ENCODE measurements around the gene ASAP2. TPM values are rescaled to one million over a fixed set of nuclear protein-coding genes. Genes with fewer than 3 reads are reported as not detected.

The ASAP2 gene
- total RNA-seq, 6 donors from 2014 or later: 20.4 to 26.0 (median 23.4) TPM

DNA sequence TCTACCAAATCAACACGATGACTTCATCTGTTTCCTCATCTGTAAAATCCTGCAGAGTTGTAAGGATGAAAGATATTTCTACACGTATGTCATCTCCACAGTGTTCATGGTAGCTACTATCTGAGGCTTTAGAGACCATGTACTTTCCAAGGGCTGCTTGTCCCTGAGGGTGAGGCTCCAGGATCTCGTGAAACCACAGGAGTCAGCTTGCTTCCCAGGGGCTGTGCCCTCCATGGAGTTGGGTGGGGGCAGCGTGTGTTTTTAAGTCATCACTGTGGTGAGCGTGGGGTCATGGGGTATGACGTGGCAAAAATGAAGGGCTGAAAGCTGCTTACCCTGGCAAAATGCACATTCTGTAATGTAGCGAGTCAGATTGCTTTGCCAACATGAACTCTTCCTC lies 81.6 kb downstream of the ASAP2 start:
- H3K27ac ChIP-seq: no peak overlapping the region
- WGBS, 2 donors: 81 to 100% methylated on average over 6 to 7 of the region's 7 CpGs

DNA sequence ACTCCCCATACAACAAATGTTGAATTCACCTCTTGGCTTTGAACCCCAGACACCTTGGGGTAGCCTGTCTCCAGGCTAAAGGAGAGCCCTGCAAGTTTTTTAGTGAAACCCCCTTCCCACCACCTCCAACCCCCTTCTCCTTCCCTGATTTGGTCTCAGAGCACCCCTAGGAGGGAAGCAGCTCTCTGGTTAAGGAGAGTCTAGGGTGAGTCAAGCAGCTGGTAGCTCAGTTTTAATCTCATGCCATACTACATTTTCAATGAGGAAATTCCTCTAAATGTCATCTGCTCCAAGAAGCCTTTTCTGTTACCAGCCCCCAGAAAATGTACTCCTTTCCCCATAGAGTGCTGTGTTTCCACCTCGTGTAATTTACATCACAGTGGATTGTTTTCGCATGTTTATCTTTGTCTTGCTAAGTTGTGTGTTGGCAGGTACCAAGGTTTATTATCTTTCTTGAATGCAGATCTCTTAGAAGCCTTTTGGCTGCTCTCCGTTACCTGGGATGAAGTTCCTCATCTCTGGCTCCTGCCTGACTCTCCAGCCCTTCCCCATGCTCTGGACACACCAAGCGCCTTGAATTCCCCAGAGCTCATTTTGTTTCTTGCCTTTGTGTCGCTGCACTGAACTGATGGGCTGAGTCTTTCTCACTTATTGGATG lies 82.2 kb downstream of the ASAP2 start:
- no peaks in the 10 kb centered on the region for H3K36me3 ChIP-seq
- 84 to 90% methylated on average over 5 of the region's 5 CpGs for WGBS, 2 donors
- ATAC-seq (ENCODE audit: low FRiP score in 2 of 2): no peak
- no peak overlapping the region for H3K4me3 ChIP-seq
- H3K27me3 ChIP-seq: no peaks in the 10 kb centered on the region
- no peak for DNase-seq
- H3K27ac ChIP-seq: no peak overlapping the region
- H3K4me1 ChIP-seq: peaks cover 0 to 15% (median 2%) of the 10 kb centered on the region in 4 donors
- no peaks in the 10 kb centered on the region for H3K9me3 ChIP-seq
- TF ChIP-seq POLR2A (IDR thresholded peaks at IDR 0.05) (no peak), EP300 (IDR thresholded peaks at IDR 0.05) (no peak)
- TF ChIP-seq, protein P1, sequence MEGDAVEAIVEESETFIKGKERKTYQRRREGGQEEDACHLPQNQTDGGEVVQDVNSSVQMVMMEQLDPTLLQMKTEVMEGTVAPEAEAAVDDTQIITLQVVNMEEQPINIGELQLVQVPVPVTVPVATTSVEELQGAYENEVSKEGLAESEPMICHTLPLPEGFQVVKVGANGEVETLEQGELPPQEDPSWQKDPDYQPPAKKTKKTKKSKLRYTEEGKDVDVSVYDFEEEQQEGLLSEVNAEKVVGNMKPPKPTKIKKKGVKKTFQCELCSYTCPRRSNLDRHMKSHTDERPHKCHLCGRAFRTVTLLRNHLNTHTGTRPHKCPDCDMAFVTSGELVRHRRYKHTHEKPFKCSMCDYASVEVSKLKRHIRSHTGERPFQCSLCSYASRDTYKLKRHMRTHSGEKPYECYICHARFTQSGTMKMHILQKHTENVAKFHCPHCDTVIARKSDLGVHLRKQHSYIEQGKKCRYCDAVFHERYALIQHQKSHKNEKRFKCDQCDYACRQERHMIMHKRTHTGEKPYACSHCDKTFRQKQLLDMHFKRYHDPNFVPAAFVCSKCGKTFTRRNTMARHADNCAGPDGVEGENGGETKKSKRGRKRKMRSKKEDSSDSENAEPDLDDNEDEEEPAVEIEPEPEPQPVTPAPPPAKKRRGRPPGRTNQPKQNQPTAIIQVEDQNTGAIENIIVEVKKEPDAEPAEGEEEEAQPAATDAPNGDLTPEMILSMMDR (IDR thresholded peaks at IDR 0.05): no peak

More for the DNA sequence above, 81.6 kb downstream of the ASAP2 start:
- Histone ChIP-seq H3K4me3 (no peak overlapping the region), H3K4me1 (peaks cover 0 to 15% (median 2%) of the 10 kb centered on the region in 4 donors), H3K9me3 (no peaks in the 10 kb centered on the region), H3K36me3 (no peaks in the 10 kb centered on the region), H3K27me3 (no peaks in the 10 kb centered on the region)
- no peak for DNase-seq
- peak in 1 of 2 donors; percentile 54 for ATAC-seq (ENCODE audit: low FRiP score in 2 of 2)
- TF ChIP-seq POLR2A (IDR thresholded peaks at IDR 0.05): no peak
- TF ChIP-seq POLR2AphosphoS5 (IDR thresholded peaks at IDR 0.05): no peak
- no peak for TF ChIP-seq EP300 (IDR thresholded peaks at IDR 0.05)
- TF ChIP-seq, protein P1 (IDR thresholded peaks at IDR 0.05): no peak

DNA sequence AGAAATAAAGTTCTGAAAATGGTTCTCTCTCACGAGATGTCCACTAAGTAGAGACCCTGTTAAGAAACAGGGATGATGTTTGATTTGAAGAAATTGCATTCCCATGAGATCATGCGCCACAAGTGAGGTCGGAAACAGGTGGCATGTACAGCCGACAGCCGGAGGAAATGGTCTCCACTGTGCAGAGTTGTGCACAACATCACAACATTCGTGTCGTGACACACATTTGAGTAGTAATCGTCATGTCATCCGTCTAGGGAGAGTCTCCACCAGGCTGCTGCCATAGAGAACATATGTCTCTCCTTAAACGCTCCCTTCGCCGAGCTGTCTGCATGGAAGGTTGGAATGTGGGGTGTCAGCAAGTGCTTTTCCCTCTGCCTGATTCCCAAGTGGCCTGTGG lies 84.7 kb downstream of the ASAP2 start:
- H3K36me3 ChIP-seq: no peaks in the 10 kb centered on the region
- H3K27me3 ChIP-seq: no peaks in the 10 kb centered on the region
- no peak overlapping the region for H3K4me3 ChIP-seq
- H3K4me1 ChIP-seq: peaks cover 0 to 5% (median under 1%) of the 10 kb centered on the region in 4 donors
- no peak overlapping the region for H3K27ac ChIP-seq
- TF ChIP-seq EP300 (IDR thresholded peaks at IDR 0.05) (no peak), POLR2AphosphoS5 (IDR thresholded peaks at IDR 0.05) (no peak), POLR2A (IDR thresholded peaks at IDR 0.05) (no peak)
- TF ChIP-seq, protein P1 (IDR thresholded peaks at IDR 0.05): no peak
- no peaks in the 10 kb centered on the region for H3K9me3 ChIP-seq
- DNase-seq (no peak), ATAC-seq (ENCODE audit: low FRiP score in 2 of 2) (no peak)
- WGBS, 2 donors: 87 to 89% methylated on average over 9 to 12 of the region's 12 CpGs

DNA sequence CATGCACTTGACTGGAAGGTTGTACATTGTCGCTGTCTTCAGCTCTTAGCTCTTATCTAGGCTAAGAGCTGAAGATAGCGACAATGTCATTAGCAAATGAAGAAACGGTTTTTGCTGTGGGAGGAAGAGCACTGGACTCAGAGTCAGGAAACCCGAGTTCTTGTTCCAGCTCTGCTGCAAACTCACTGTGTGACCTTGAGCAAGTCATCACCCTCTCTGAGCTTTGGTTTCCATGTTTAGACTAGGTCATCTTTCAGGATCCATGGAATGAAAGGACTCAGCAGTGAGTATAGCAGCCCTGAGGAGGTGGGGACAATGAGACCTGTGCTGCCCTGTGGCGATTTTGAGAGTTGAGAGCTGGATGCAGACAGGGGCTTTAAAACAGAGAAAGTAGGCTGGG lies 85.3 kb downstream of the ASAP2 start:
- peaks cover 0 to 4% (median 0%) of the 10 kb centered on the region in 4 donors for H3K4me1 ChIP-seq
- no peaks in the 10 kb centered on the region for H3K36me3 ChIP-seq
- WGBS, 2 donors: 84 to 95% methylated on average over 5 of the region's 5 CpGs
- no peak overlapping the region for H3K4me3 ChIP-seq
- H3K27me3 ChIP-seq: no peaks in the 10 kb centered on the region
- H3K27ac ChIP-seq: no peak overlapping the region
- TF ChIP-seq, protein P1 (IDR thresholded peaks at IDR 0.05): no peak
- no peak for TF ChIP-seq POLR2AphosphoS5 (IDR thresholded peaks at IDR 0.05)
- TF ChIP-seq EP300 (IDR thresholded peaks at IDR 0.05): no peak
- no peak for TF ChIP-seq POLR2A (IDR thresholded peaks at IDR 0.05)
- no peak for ATAC-seq (ENCODE audit: low FRiP score in 2 of 2)
- no peak for DNase-seq
- H3K9me3 ChIP-seq: no peaks in the 10 kb centered on the region

DNA sequence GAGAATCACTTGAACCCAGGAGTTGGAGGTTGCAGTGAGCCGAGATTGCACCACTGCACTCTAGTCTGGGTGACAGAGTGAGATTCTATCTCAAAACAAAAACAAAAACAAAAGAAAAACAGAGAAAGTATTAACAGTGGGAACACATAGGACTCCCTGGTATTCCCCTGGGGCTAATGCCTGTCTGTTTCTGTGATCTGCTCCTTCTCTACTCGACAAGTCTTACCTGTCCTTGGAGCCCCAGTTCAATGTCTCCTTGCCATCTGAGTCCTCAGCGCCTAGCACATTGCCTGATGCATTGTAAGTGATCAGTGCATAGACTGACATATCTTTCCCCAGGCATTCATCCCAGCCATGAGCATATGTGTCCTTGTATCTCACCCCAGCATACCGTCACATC lies 85.8 kb downstream of the ASAP2 start:
- WGBS, 2 donors: 85 to 95% methylated on average over 4 of the region's 4 CpGs
- H3K27ac ChIP-seq: no peak overlapping the region
- DNase-seq (no peak), ATAC-seq (ENCODE audit: low FRiP score in 2 of 2) (no peak)
- no peaks in the 10 kb centered on the region for H3K4me1 ChIP-seq
- no peaks in the 10 kb centered on the region for H3K9me3 ChIP-seq
- no peak overlapping the region for H3K4me3 ChIP-seq
- TF ChIP-seq POLR2AphosphoS5 (IDR thresholded peaks at IDR 0.05): no peak
- no peak for TF ChIP-seq EP300 (IDR thresholded peaks at IDR 0.05)
- TF ChIP-seq POLR2A (IDR thresholded peaks at IDR 0.05): no peak
- TF ChIP-seq, protein P1 (IDR thresholded peaks at IDR 0.05): no peak
- H3K27me3 ChIP-seq: no peaks in the 10 kb centered on the region
- no peaks in the 10 kb centered on the region for H3K36me3 ChIP-seq
